Measurements from ENCODE around the gene NCBP3.
"Not testable (repeated sequence)": the region's sequence is repeated elsewhere in the genome, so short reads cannot be mapped to it uniquely, and the experiment has no call there.

The NCBP3 gene

GRCh38 chr17:3844556-3844955 is 1.5 kb downstream of the NCBP3 start:
- peaks cover 57% of the 10 kb centered on the region for H3K36me3 Mint-ChIP-seq
- peak overlapping the region; percentile 52 for H3K27ac Mint-ChIP-seq
- DNase-seq (ENCODE audit: low spot score in 2 of 2); H3K9me3 Mint-ChIP-seq; ATAC-seq: not testable (repeated sequence)
- peak overlapping the region; percentile 87 for H3K4me3 Mint-ChIP-seq
- peaks cover 36% of the 10 kb centered on the region for H3K4me1 Mint-ChIP-seq

- H3K4me3 Mint-ChIP-seq = peak overlapping the region; percentile 87
- H3K27ac Mint-ChIP-seq = peak overlapping the region; percentile 52
- H3K4me1 Mint-ChIP-seq = peaks cover 38% of the 10 kb centered on the region
- ATAC-seq (no peak), DNase-seq (ENCODE audit: low spot score in 2 of 2) (no peak)
- no peaks in the 10 kb centered on the region for H3K9me3 Mint-ChIP-seq
- peaks cover 63% of the 10 kb centered on the region for H3K36me3 Mint-ChIP-seq
These were observed 2.0 kb downstream of the NCBP3 start for GRCh38 chr17:3843935-3844516.

GRCh38 chr17:3838206-3838605 is 7.8 kb downstream of the NCBP3 start:
- H3K27ac Mint-ChIP-seq = peak overlapping the region; percentile 23
- no peaks in the 10 kb centered on the region for H3K9me3 Mint-ChIP-seq
- no peak for ATAC-seq
- H3K4me1 Mint-ChIP-seq = peaks cover 30% of the 10 kb centered on the region
- peaks cover 99% of the 10 kb centered on the region for H3K36me3 Mint-ChIP-seq
- DNase-seq (ENCODE audit: low spot score in 2 of 2) = no peak
- no peak overlapping the region for H3K4me3 Mint-ChIP-seq

- Mint-ChIP-seq H3K36me3 (peaks cover 97% of the 10 kb centered on the region), H3K4me3 (no peak overlapping the region), H3K27ac (no peak overlapping the region), H3K4me1 (peaks cover 29% of the 10 kb centered on the region), H3K9me3 (no peaks in the 10 kb centered on the region)
- DNase-seq (ENCODE audit: low spot score in 2 of 2) (no peak), ATAC-seq (no peak)
These were observed 9.5 kb downstream of the NCBP3 start for GRCh38 chr17:3836551-3836950.

GRCh38 chr17:3835410-3836229 is 10.4 kb downstream of the NCBP3 start:
- ATAC-seq (no peak), DNase-seq (ENCODE audit: low spot score in 2 of 2) (no peak)
- Mint-ChIP-seq H3K9me3 (no peaks in the 10 kb centered on the region), H3K4me1 (peaks cover 26% of the 10 kb centered on the region), H3K4me3 (no peak overlapping the region), H3K36me3 (peaks cover 97% of the 10 kb centered on the region), H3K27ac (no peak overlapping the region)

- DNase-seq (ENCODE audit: low spot score in 2 of 2) = no peak
- peaks cover 97% of the 10 kb centered on the region for H3K36me3 Mint-ChIP-seq
- no peaks in the 10 kb centered on the region for H3K9me3 Mint-ChIP-seq
- no peak overlapping the region for H3K4me3 Mint-ChIP-seq
- ATAC-seq = no peak
- H3K4me1 Mint-ChIP-seq = peaks cover 19% of the 10 kb centered on the region
- no peak overlapping the region for H3K27ac Mint-ChIP-seq
These were observed 11.2 kb downstream of the NCBP3 start for GRCh38 chr17:3834811-3835210.

- no peaks in the 10 kb centered on the region for H3K9me3 Mint-ChIP-seq
- DNase-seq (ENCODE audit: low spot score in 2 of 2) (no peak), ATAC-seq (no peak)
- H3K4me1 Mint-ChIP-seq = peaks cover 13% of the 10 kb centered on the region
- H3K27ac Mint-ChIP-seq = peak overlapping the region; percentile 52
- H3K36me3 Mint-ChIP-seq = peaks cover 98% of the 10 kb centered on the region
- no peak overlapping the region for H3K4me3 Mint-ChIP-seq
These were observed 17.2 kb downstream of the NCBP3 start for GRCh38 chr17:3828852-3829232.

GRCh38 chr17:3828151-3828851 is 17.7 kb downstream of the NCBP3 start:
- no peak overlapping the region for H3K27ac Mint-ChIP-seq
- ATAC-seq (no peak), DNase-seq (ENCODE audit: low spot score in 2 of 2) (no peak)
- peaks cover 12% of the 10 kb centered on the region for H3K4me1 Mint-ChIP-seq
- H3K36me3 Mint-ChIP-seq = peaks cover 98% of the 10 kb centered on the region
- no peaks in the 10 kb centered on the region for H3K9me3 Mint-ChIP-seq
- H3K4me3 Mint-ChIP-seq = no peak overlapping the region

GRCh38 chr17:3827124-3827773 is 18.8 kb downstream of the NCBP3 start:
- Mint-ChIP-seq H3K4me1 (peaks cover 12% of the 10 kb centered on the region), H3K36me3 (peaks cover 98% of the 10 kb centered on the region)
- peak; percentile 62 for ATAC-seq

GRCh38 chr17:3826191-3826590 is 19.9 kb downstream of the NCBP3 start:
- H3K9me3 Mint-ChIP-seq = no peaks in the 10 kb centered on the region
- ATAC-seq (peak; percentile 19), DNase-seq (ENCODE audit: low spot score in 2 of 2) (no peak)
- peaks cover 100% of the 10 kb centered on the region for H3K36me3 Mint-ChIP-seq
- H3K4me3 Mint-ChIP-seq = no peak overlapping the region
- peaks cover 12% of the 10 kb centered on the region for H3K4me1 Mint-ChIP-seq
- peak overlapping the region; percentile 50 for H3K27ac Mint-ChIP-seq

More at GRCh38 chr17:3827124-3827773, 18.8 kb downstream of the NCBP3 start:
- no peaks in the 10 kb centered on the region for H3K9me3 Mint-ChIP-seq
- H3K27ac Mint-ChIP-seq = no peak overlapping the region
- DNase-seq (ENCODE audit: low spot score in 2 of 2) = peak; percentile 62 to 79
- H3K4me3 Mint-ChIP-seq = no peak overlapping the region

- DNase-seq (ENCODE audit: low spot score in 2 of 2) = no peak
- peaks cover 2% of the 10 kb centered on the region for H3K4me1 Mint-ChIP-seq
- ATAC-seq = no peak
These were observed 24.9 kb downstream of the NCBP3 start for GRCh38 chr17:3821101-3821500.

GRCh38 chr17:3818786-3819185 is 27.3 kb downstream of the NCBP3 start:
- DNase-seq (ENCODE audit: low spot score in 2 of 2) (no peak), ATAC-seq (no peak)
- H3K27ac Mint-ChIP-seq = no peak overlapping the region
- no peaks in the 10 kb centered on the region for H3K4me1 Mint-ChIP-seq
- H3K36me3 Mint-ChIP-seq = peaks cover 100% of the 10 kb centered on the region
- H3K9me3 Mint-ChIP-seq = no peaks in the 10 kb centered on the region
- H3K4me3 Mint-ChIP-seq = no peak overlapping the region

More at GRCh38 chr17:3821101-3821500, 24.9 kb downstream of the NCBP3 start:
- no peak overlapping the region for H3K27ac Mint-ChIP-seq
- H3K36me3 Mint-ChIP-seq = peaks cover 100% of the 10 kb centered on the region
- no peak overlapping the region for H3K4me3 Mint-ChIP-seq
- H3K9me3 Mint-ChIP-seq = no peaks in the 10 kb centered on the region

- ATAC-seq (no peak), DNase-seq (ENCODE audit: low spot score in 2 of 2) (no peak)
- Mint-ChIP-seq H3K36me3 (peaks cover 100% of the 10 kb centered on the region), H3K9me3 (no peaks in the 10 kb centered on the region), H3K4me1 (no peaks in the 10 kb centered on the region), H3K27ac (no peak overlapping the region), H3K4me3 (no peak overlapping the region)
These were observed 28.0 kb downstream of the NCBP3 start for GRCh38 chr17:3817851-3818605.

- H3K9me3 Mint-ChIP-seq = no peaks in the 10 kb centered on the region
- H3K4me3 Mint-ChIP-seq = no peak overlapping the region
- H3K27ac Mint-ChIP-seq = no peak overlapping the region
These were observed 30.1 kb downstream of the NCBP3 start for GRCh38 chr17:3815925-3816324.

GRCh38 chr17:3815122-3815521 is 30.9 kb downstream of the NCBP3 start:
- no peak for ATAC-seq
- Mint-ChIP-seq H3K27ac (no peak overlapping the region), H3K4me1 (peaks cover under 1% of the 10 kb centered on the region), H3K9me3 (no peaks in the 10 kb centered on the region), H3K4me3 (no peak overlapping the region), H3K36me3 (peaks cover 100% of the 10 kb centered on the region)
- DNase-seq (ENCODE audit: low spot score in 2 of 2) = no peak

More at GRCh38 chr17:3815925-3816324, 30.1 kb downstream of the NCBP3 start:
- H3K4me1 Mint-ChIP-seq = no peaks in the 10 kb centered on the region
- no peak for ATAC-seq
- H3K36me3 Mint-ChIP-seq = peaks cover 100% of the 10 kb centered on the region
- DNase-seq (ENCODE audit: low spot score in 2 of 2) = no peak

Data from stimulated activated effector memory CD8-positive, alpha-beta T cell treated with anti-CD3 and anti-CD28 coated beads, Interleukin-12 subunit alpha, Interleukin-12 subunit beta, amount 100 ng/mL, for 72 hours (primary cell).